Panc1 (cell line): ENCODE measurements around the gene TRPC3. TPM values are rescaled to one million over a fixed set of nuclear protein-coding genes. Genes with fewer than 3 reads are reported as not detected.

Experiments used
- ATAC-seq: fragments of 200-7000 bp; cut with Tn5 transposase; 2 replicates; pipeline ENCODE4 v1.9.1; 2020; ENCODE audit warnings: mild to moderate bottlenecking, moderate library complexity
- BruUV-seq: library from RNA; stranded (reverse); fragments of 400-500 nt; replicated peaks from 2 replicates; lab custom pipeline; 2021; lab: Mats Ljungman, UMichigan
- CTCF ChIA-PET: fragments of 300-600 bp; sonication (Branson Sonifier 250); formaldehyde crosslinking; loops from one replicate; lab custom pipeline; 2022; ENCODE audit warnings: antibody characterized with exemption; lab: Charles Lee
- POLR2A ChIA-PET: fragments of 300-600 bp; sonication (Branson Sonifier 250); formaldehyde crosslinking; loops from one replicate; lab custom pipeline; 2022; ENCODE audit warnings: antibody characterized with exemption; lab: Charles Lee
- DNase-seq: peaks from one replicate; pipeline ENCODE4 v3.0.0-alpha.2; 2010; ENCODE audit warnings: low read depth, low spot score
- H3K27ac ChIP-seq: 2 replicates; pipeline ENCODE4 v1.5.1; 2011; ENCODE audit warnings: mild to moderate bottlenecking, low read length, inconsistent platforms
- H3K27me3 ChIP-seq: fragments of 200-500 bp; sonication (Bioruptor generic); 2 replicates; pipeline ENCODE4 v1.6.0; 2014; ENCODE audit warnings: low read length, inconsistent platforms; ENCODE audit not compliant: control insufficient read depth, insufficient read depth
- H3K36me3 ChIP-seq: fragments of 200-500 bp; sonication (Bioruptor generic); 2 replicates; pipeline ENCODE4 v1.5.1; 2014; ENCODE audit warnings: inconsistent platforms, mild to moderate bottlenecking, low read length, moderate library complexity; ENCODE audit not compliant: control insufficient read depth, insufficient read depth
- H3K4me1 ChIP-seq: 2 replicates; pipeline ENCODE4 v1.5.1; 2011; ENCODE audit warnings: inconsistent platforms, mild to moderate bottlenecking, low read length, moderate library complexity; ENCODE audit not compliant: control insufficient read depth, insufficient read depth
- H3K4me3 ChIP-seq, 2 experiments: 2 replicates each; pipeline ENCODE4 v1.5.1; 2011 to 2012; ENCODE audit warnings: low read depth in 2 of 2, low read length in 2 of 2, mild to moderate bottlenecking in 2 of 2, inconsistent platforms in 1 of 2, moderate library complexity in 1 of 2
- H3K9me3 ChIP-seq: fragments of 200-500 bp; sonication (Bioruptor generic); 2 replicates; pipeline ENCODE4 v1.5.1; 2014; ENCODE audit warnings: low read depth, mild to moderate bottlenecking, inconsistent platforms, low read length, moderate library complexity; ENCODE audit not compliant: control insufficient read depth, insufficient read depth
- POLR2AphosphoS5 ChIP-seq: IDR thresholded peaks from 2 replicates; pipeline ENCODE4 v1.6.1; 2012; ENCODE audit warnings: mild to moderate bottlenecking, low read depth, low read length, moderate library complexity
- REST ChIP-seq, 2 experiments: IDR thresholded peaks; 2 replicates each; pipeline ENCODE4 v1.6.1; 2011 to 2012; ENCODE audit warnings: low read depth in 2 of 2, control low read depth in 1 of 2, low read length in 1 of 2, mild to moderate bottlenecking in 1 of 2, moderate library complexity in 1 of 2; ENCODE audit not compliant: insufficient read depth in 1 of 2
- SIN3A ChIP-seq: IDR thresholded peaks from 2 replicates; pipeline ENCODE4 v1.6.1; 2012; ENCODE audit warnings: low read depth, mild to moderate bottlenecking, low read length, moderate library complexity, borderline replicate concordance; ENCODE audit not compliant: insufficient read depth
- TCF7L2 ChIP-seq: IDR thresholded peaks from 2 replicates; pipeline ENCODE4 v1.6.1; 2011; ENCODE audit warnings: mild to moderate bottlenecking, low read depth, low read length, inconsistent platforms
- in situ Hi-C: cut with HindIII; loops from 2 replicates; pipeline ENCODE4 v1.10.0; 2016; ENCODE audit warnings: low sequenced_read_pairs, low pct_unique_long_range_greater_than_20kb
- intact Hi-C: fragments of 100-400 bp; cut with micrococcal nuclease; formaldehyde crosslinking; loops from one replicate; pipeline ENCODE4 v1.10.0; 2022; ENCODE audit not compliant: unreplicated experiment
- total RNA-seq: library from RNA; stranded (reverse); gene quantifications from one replicate; pipeline ENCODE4 v1.2.1, GENCODE V29; 2021; ENCODE audit not compliant: unreplicated experiment
- TF ChIP-seq, protein P1 (sequence below): fragments of 450-650 bp; IDR thresholded peaks from 2 replicates; pipeline ENCODE4 v1.5.1; 2017; ENCODE audit warnings: mild to moderate bottlenecking

Gene TRPC3
- total RNA-seq, 1 experiment from 2014 or later, result 0.08 TPM

GRCh38 chr4:121973816-121974215 lies 22.0 kb upstream of the TRPC3 start:
- H3K27ac ChIP-seq, result no peak overlapping the region
- DNase-seq (no peak), ATAC-seq (no peak)
- no peak overlapping the region for H3K4me3 ChIP-seq
- no peaks in the 10 kb centered on the region for H3K27me3 ChIP-seq
- no peaks in the 10 kb centered on the region for H3K36me3 ChIP-seq
- in situ Hi-C loops, result no loop called here
- POLR2A ChIA-PET, result no interaction called here
- intact Hi-C loops, result no loop called here
- TF ChIP-seq, protein P1, sequence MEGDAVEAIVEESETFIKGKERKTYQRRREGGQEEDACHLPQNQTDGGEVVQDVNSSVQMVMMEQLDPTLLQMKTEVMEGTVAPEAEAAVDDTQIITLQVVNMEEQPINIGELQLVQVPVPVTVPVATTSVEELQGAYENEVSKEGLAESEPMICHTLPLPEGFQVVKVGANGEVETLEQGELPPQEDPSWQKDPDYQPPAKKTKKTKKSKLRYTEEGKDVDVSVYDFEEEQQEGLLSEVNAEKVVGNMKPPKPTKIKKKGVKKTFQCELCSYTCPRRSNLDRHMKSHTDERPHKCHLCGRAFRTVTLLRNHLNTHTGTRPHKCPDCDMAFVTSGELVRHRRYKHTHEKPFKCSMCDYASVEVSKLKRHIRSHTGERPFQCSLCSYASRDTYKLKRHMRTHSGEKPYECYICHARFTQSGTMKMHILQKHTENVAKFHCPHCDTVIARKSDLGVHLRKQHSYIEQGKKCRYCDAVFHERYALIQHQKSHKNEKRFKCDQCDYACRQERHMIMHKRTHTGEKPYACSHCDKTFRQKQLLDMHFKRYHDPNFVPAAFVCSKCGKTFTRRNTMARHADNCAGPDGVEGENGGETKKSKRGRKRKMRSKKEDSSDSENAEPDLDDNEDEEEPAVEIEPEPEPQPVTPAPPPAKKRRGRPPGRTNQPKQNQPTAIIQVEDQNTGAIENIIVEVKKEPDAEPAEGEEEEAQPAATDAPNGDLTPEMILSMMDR, result no peak
- TF ChIP-seq POLR2AphosphoS5, result no peak
- TF ChIP-seq SIN3A, result no peak
- TF ChIP-seq REST (IDR thresholded peaks at IDR 0.05; ENCODE audit: insufficient read depth in 1 of 2, low read depth in 2 of 2, low read length in 1 of 2), result no peak
- no peak for TF ChIP-seq TCF7L2
- CTCF ChIA-PET, result no interaction called here
- BruUV-seq, result no TSS peak
- no peaks in the 10 kb centered on the region for H3K4me1 ChIP-seq
- no peaks in the 10 kb centered on the region for H3K9me3 ChIP-seq

GRCh38 chr4:121968859-121969258 lies 17.0 kb upstream of the TRPC3 start:
- POLR2A ChIA-PET, result no interaction called here
- in situ Hi-C loops, result no loop called here
- CTCF ChIA-PET, result no interaction called here

More at GRCh38 chr4:121968859-121969258, 17.0 kb upstream of the TRPC3 start:
- BruUV-seq, result no TSS peak
- Histone ChIP-seq H3K27ac (no peak overlapping the region), H3K4me1 (no peaks in the 10 kb centered on the region), H3K4me3 (no peak overlapping the region), H3K36me3 (no peaks in the 10 kb centered on the region), H3K27me3 (no peaks in the 10 kb centered on the region), H3K9me3 (no peaks in the 10 kb centered on the region)
- no peak for DNase-seq
- ATAC-seq, result no peak
- TF ChIP-seq REST (IDR thresholded peaks at IDR 0.05; ENCODE audit: insufficient read depth in 1 of 2, low read depth in 2 of 2, low read length in 1 of 2), result no peak
- TF ChIP-seq TCF7L2, result no peak
- TF ChIP-seq, protein P1, result no peak
- no peak for TF ChIP-seq POLR2AphosphoS5
- TF ChIP-seq SIN3A, result no peak
- intact Hi-C loops, result no loop called here
